HG02678 (cell line): ENCODE measurements around the gene SLC49A3.
"Not testable (repeated sequence)": the region's sequence is repeated elsewhere in the genome, so short reads cannot be mapped to it uniquely, and the experiment has no call there.

ENCODE experiments used
- ATAC-seq: cut with Tn5 transposase; IDR thresholded peaks from one replicate; pipeline ENCODE4 v1.9.1; 2021; ENCODE audit warnings: mild to moderate bottlenecking, moderate library complexity; ENCODE audit not compliant: unreplicated experiment

SLC49A3 gene

GRCh38 chr4:655464-656151 is 33.3 kb downstream of the SLC49A3 start:
- no peak for ATAC-seq

GRCh38 chr4:654871-655463 is 34.0 kb downstream of the SLC49A3 start:
- ATAC-seq = no peak

- no peak for ATAC-seq
These were observed 34.5 kb downstream of the SLC49A3 start for GRCh38 chr4:654503-654845.

- no peak for ATAC-seq
These were observed 35.0 kb downstream of the SLC49A3 start for GRCh38 chr4:653831-654502.

GRCh38 chr4:653080-653821 is 35.7 kb downstream of the SLC49A3 start:
- no peak for ATAC-seq

- ATAC-seq = no peak
These were observed 36.9 kb downstream of the SLC49A3 start for GRCh38 chr4:651884-652642.

GRCh38 chr4:650951-651883 is 37.7 kb downstream of the SLC49A3 start:
- no peak for ATAC-seq

GRCh38 chr4:650461-650860 is 38.5 kb downstream of the SLC49A3 start:
- no peak for ATAC-seq

GRCh38 chr4:649751-650310 is 39.1 kb downstream of the SLC49A3 start:
- ATAC-seq = no peak

GRCh38 chr4:649293-649625 is 39.7 kb downstream of the SLC49A3 start:
- no peak for ATAC-seq

GRCh38 chr4:648579-649292 is 40.2 kb downstream of the SLC49A3 start:
- ATAC-seq = no peak

- ATAC-seq = no peak
These were observed 41.5 kb downstream of the SLC49A3 start for GRCh38 chr4:647481-647880.

- no peak for ATAC-seq
These were observed 42.5 kb downstream of the SLC49A3 start for GRCh38 chr4:646460-646859.

- not testable (repeated sequence) for ATAC-seq
These were observed 46.6 kb downstream of the SLC49A3 start for GRCh38 chr4:642366-642765.

- ATAC-seq = no peak
These were observed 51.2 kb downstream of the SLC49A3 start for GRCh38 chr4:637536-638280.

- ATAC-seq = no peak
These were observed 52.3 kb downstream of the SLC49A3 start for GRCh38 chr4:636628-637159.

GRCh38 chr4:635851-636627 is 52.9 kb downstream of the SLC49A3 start:
- ATAC-seq = no peak
